HepG2 (cell line): ENCODE data around the gene PLD4. TPM values are rescaled to one million over a fixed set of nuclear protein-coding genes. Genes with fewer than 3 reads are reported as not detected.

Experiments used
- SOX5 ChIP-seq: IDR thresholded peaks from 2 replicates; pipeline ENCODE4 v1.6.1; 2016; ENCODE audit warnings: borderline replicate concordance
- SRSF1 ChIP-seq: fragments of 200-400 bp; formaldehyde crosslinking; optimal IDR thresholded peaks from 2 replicates; pipeline ENCODE3; 2017; ENCODE audit warnings: mild to moderate bottlenecking, low read depth, low read length, moderate library complexity
- XRCC5 ChIP-seq: fragments of 200-400 bp; formaldehyde crosslinking; optimal IDR thresholded peaks from 2 replicates; pipeline ENCODE3; 2017; ENCODE audit warnings: mild to moderate bottlenecking, low read length
- ZC3H13 ChIP-seq: sonication (generic); formaldehyde crosslinking; IDR thresholded peaks from 2 replicates; pipeline ENCODE4 v1.8.1; 2023; ENCODE audit warnings: mild to moderate bottlenecking, missing genetic modification reagents, moderate library complexity
- ZNF160 ChIP-seq: sonication (generic); formaldehyde crosslinking; IDR thresholded peaks from 2 replicates; pipeline ENCODE4 v1.8.0; 2022; ENCODE audit warnings: mild to moderate bottlenecking, inconsistent platforms, missing genetic modification reagents
- ZNF3 ChIP-seq: IDR thresholded peaks from 2 replicates; pipeline ENCODE4 v1.7.0; 2017; ENCODE audit warnings: inconsistent platforms
- ZNF616 ChIP-seq: sonication (generic); formaldehyde crosslinking; IDR thresholded peaks from 2 replicates; pipeline ENCODE4 v1.5.0; 2020; ENCODE audit warnings: low read depth, mild to moderate bottlenecking, missing genetic modification reagents
- ZNF629 ChIP-seq: sonication (generic); formaldehyde crosslinking; conservative IDR thresholded peaks from 2 replicates; pipeline ENCODE4 v1.5.0; 2020; ENCODE audit warnings: missing genetic modification reagents
- ZNF720 ChIP-seq: sonication (generic); formaldehyde crosslinking; IDR thresholded peaks from 2 replicates; pipeline ENCODE4 v1.4.0; 2020; ENCODE audit warnings: missing genetic modification reagents
- ZNF773 ChIP-seq: sonication (generic); formaldehyde crosslinking; IDR thresholded peaks from 2 replicates; pipeline ENCODE4 v1.4.0; 2020; ENCODE audit warnings: missing genetic modification reagents, borderline replicate concordance
- polyA plus RNA-seq, 8 experiments: library from polyadenylated mRNA; depleted of rRNA in 3 of 8; stranded (reverse) in 7 of 8; unstranded in 1 of 8; fragments of >200 nt; fragmentation: Illumina TruSeq in 4 of 8; extraction: Trizol in 4 of 8; gene quantifications; 2 replicates each; pipeline versions ENCODE4 v1.2.1 to v1.2.3, GENCODE V29; 2011 to 2016; ENCODE audit warnings: low read depth in 4 of 8, missing spikeins in 1 of 8, mixed read lengths in 1 of 8; ENCODE audit not compliant: insufficient read depth in 1 of 8
- total RNA-seq, 5 experiments: library from RNA; depleted of rRNA; stranded (reverse); fragments of >200 nt; fragmentation: Illumina TruSeq; extraction: Trizol; gene quantifications; 2 replicates each; pipeline ENCODE4 v1.2.3, GENCODE V29; 2016; ENCODE audit warnings: low read depth in 1 of 5
- TF ChIP-seq, protein P1 (sequence below): sonication (generic); formaldehyde crosslinking; IDR thresholded peaks from 2 replicates; pipeline ENCODE4 v1.5.1; 2020; ENCODE audit warnings: mild to moderate bottlenecking, missing genetic modification reagents, moderate library complexity
- TF ChIP-seq, protein P2 (sequence below), 2 experiments: sonication (generic) in 1 of 2; formaldehyde crosslinking in 1 of 2; IDR thresholded peaks; 2 replicates each; pipeline versions ENCODE4 v1.4.0 to v1.6.1; 2018 to 2020; ENCODE audit warnings: missing genetic modification reagents in 2 of 2, borderline replicate concordance in 1 of 2, low read depth in 1 of 2, mild to moderate bottlenecking in 1 of 2, missing biosample characterization in 1 of 2

Gene PLD4
- total and polyA plus RNA-seq, 2 of the 13 experiments (the other 11 are each of a cell fraction or from before 2014, with no cell fraction given): not detected

DNA sequence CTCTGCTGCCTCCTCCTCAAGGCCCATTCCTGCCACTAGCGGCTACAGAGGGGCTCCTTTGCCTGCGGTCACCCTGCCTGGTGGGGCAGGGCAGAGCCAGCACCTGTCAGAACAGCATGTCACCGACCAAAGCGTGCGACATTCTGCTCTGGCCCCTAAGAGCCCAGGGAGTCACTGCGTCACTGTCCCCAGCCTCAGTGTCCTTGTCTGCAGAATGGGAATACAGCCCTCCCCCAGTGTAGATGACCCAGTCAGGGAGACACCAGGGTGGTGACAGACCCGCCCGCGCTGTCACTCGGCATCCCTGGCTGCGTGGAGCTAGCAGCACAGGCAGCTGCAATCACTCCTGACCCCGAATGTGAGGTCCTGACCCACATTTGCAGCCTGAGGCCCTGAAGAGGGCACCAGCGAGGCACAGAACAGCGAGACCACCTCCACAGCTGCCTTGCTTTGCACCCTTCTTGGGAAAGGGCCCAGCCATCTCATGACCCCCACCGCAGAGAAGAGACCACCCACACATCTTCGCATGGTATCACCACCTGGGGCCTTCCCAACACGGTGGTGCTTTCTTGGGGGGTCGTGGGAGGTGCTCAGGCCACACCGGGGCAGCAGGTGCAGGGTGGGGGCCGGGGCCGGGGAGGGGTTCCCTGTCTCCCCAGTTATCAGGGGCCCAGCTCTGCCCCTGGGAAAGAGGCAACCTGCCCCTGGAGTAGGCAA, 51.0 kb downstream of the PLD4 start (continued):
- TF ChIP-seq ZNF616 (CRISPR knock-in tag): 0 out of 2 replicates have a peak, but pooled peaks have one; percentile 30
- TF ChIP-seq SRSF1: no peak
- no peak for TF ChIP-seq ZNF3 (CRISPR knock-in tag)
- TF ChIP-seq SOX5: no peak
- TF ChIP-seq ZC3H13 (CRISPR knock-in tag): no peak
- TF ChIP-seq ZNF160: no peak
- TF ChIP-seq ZNF720 (CRISPR knock-in tag): no peak
- TF ChIP-seq ZNF773 (CRISPR knock-in tag): no peak
- TF ChIP-seq ZNF629 (CRISPR knock-in tag): peak; percentile 68
- TF ChIP-seq XRCC5: peak; percentile 5
- TF ChIP-seq, protein P1, sequence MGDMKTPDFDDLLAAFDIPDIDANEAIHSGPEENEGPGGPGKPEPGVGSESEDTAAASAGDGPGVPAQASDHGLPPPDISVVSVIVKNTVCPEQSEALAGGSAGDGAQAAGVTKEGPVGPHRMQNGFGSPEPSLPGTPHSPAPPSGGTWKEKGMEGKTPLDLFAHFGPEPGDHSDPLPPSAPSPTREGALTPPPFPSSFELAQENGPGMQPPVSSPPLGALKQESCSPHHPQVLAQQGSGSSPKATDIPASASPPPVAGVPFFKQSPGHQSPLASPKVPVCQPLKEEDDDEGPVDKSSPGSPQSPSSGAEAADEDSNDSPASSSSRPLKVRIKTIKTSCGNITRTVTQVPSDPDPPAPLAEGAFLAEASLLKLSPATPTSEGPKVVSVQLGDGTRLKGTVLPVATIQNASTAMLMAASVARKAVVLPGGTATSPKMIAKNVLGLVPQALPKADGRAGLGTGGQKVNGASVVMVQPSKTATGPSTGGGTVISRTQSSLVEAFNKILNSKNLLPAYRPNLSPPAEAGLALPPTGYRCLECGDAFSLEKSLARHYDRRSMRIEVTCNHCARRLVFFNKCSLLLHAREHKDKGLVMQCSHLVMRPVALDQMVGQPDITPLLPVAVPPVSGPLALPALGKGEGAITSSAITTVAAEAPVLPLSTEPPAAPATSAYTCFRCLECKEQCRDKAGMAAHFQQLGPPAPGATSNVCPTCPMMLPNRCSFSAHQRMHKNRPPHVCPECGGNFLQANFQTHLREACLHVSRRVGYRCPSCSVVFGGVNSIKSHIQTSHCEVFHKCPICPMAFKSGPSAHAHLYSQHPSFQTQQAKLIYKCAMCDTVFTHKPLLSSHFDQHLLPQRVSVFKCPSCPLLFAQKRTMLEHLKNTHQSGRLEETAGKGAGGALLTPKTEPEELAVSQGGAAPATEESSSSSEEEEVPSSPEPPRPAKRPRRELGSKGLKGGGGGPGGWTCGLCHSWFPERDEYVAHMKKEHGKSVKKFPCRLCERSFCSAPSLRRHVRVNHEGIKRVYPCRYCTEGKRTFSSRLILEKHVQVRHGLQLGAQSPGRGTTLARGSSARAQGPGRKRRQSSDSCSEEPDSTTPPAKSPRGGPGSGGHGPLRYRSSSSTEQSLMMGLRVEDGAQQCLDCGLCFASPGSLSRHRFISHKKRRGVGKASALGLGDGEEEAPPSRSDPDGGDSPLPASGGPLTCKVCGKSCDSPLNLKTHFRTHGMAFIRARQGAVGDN (CRISPR knock-in tag): peak; percentile 1; the same call in 1 of the 2 replicates
- TF ChIP-seq, protein P2, sequence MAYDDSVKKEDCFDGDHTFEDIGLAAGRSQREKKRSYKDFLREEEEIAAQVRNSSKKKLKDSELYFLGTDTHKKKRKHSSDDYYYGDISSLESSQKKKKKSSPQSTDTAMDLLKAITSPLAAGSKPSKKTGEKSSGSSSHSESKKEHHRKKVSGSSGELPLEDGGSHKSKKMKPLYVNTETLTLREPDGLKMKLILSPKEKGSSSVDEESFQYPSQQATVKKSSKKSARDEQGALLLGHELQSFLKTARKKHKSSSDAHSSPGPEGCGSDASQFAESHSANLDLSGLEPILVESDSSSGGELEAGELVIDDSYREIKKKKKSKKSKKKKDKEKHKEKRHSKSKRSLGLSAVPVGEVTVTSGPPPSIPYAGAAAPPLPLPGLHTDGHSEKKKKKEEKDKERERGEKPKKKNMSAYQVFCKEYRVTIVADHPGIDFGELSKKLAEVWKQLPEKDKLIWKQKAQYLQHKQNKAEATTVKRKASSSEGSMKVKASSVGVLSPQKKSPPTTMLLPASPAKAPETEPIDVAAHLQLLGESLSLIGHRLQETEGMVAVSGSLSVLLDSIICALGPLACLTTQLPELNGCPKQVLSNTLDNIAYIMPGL (CRISPR knock-in tag; IDR thresholded peaks at IDR 0.05; ENCODE audit: borderline replicate concordance in 1 of 2, low read depth in 1 of 2): 0 out of 4 replicates have a peak, but pooled peaks of 1 of the 2 experiments have one; percentile 1
- TF ChIP-seq, all 625 proteins: peak for 7
